ENCODE results near the gene EID3.
"Not testable (repeated sequence)": the region's sequence is repeated elsewhere in the genome, so short reads cannot be mapped to it uniquely, and the experiment has no call there.

Gene EID3

DNA sequence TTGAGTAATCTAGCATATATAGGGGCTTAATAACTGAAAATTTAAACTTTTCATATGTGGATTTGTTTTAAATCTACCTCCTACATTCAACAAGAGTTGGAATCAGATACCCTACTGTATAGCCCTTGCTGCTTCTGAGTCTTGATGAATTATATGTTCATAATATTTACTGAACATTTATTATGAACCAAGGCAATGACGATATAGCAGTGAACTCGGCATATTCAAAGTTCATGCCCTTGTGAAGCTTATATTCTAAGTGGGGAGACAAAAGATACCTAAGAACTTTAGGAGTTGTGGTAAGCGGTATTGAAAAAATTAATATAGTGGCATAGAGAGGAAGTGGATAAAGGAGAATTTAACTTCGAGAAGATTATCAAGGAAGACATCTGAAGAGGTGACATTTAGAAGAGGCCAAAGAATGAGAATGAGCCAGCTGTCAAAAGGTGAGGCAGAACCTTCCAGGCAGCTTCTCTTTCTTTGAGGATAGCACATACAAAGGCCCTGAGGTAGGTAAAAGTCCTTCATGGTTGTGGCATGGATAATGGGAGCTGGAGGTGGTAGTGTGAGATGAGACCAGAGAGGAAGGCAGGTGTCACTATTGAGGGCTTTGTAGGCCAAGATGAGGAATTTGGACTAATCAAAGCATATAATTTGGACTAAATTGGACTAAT is 10.2 kb downstream of the EID3 start:
- DNase-seq (ENCODE audit: low read depth): no peak

DNA sequence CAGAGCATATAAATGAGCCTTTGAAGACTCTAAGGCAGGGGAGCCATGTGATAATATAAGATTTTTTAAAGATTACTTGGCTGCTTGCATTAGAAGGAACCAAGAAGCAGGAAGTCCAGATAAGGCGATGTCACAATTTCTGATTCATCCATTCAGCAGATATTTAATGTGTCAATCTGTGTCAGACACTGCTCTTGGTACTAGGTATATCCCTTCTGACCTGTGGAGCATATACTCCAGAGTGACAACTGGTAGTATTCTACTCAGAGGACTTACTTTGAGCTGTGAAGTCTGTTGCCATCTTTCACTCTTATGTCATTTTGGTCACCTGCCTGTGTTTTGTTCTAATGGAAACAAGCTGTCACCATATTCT is 10.7 kb downstream of the EID3 start:
- no peak for DNase-seq (ENCODE audit: low read depth)

DNA sequence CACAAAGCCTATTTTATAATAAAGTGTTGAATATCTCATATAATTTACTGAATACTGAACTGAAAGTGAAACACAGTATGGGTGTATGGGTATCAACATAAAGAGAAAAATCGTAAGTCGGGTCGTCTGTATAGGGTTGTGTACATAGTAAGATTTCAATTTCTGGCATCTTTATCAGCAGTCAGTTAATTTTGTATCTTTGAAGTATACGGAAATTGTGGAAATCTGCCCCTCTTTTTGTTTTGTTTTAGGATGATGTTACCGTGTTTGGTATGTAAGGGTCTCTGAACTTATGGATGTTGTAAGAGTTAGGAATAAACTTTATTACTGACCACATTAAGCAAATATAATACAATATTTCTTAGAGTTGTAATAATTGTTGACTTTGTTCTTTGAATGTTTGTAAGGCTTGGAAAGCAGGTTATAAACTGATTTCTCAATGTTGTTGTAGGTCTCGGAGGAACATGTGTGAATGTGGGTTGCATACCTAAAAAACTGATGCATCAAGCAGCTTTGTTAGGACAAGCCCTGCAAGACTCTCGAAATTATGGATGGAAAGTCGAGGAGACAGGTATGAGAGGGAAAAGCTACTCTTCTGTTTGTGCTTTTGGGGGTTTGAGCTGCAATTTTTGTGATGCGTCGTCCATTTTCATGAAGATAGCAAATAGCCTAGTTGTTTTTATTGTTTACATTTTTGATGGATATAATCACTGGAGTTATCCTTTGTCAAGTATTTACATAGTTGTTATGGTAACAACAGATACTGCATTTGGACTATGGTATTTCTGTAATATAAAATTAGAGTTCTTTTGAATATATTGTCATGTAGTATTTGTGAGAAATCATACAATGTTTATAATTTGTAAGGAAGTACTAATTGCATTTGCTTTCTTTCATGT is 12.0 kb downstream of the EID3 start:
- no peak for DNase-seq (ENCODE audit: low read depth)

DNA sequence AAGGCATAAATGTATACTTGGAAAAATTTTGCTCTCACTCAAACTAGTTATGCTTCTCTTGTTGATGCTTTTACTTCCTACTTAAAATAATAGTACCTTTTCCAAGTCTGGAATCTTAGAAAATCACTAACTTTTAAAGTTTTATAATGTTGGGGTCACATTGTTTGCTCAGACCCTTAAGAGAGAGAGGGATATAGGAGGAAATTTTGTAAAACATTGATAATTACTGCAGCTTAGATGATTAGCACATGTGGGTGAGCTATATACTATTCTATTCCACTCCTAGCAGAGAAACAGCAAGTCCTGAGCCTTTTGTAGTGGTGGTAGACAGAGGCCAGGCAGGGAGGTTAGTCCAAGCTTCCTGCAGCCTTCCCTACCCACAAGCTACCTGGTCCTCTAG is 13.4 kb downstream of the EID3 start:
- DNase-seq (ENCODE audit: low read depth): no peak

DNA sequence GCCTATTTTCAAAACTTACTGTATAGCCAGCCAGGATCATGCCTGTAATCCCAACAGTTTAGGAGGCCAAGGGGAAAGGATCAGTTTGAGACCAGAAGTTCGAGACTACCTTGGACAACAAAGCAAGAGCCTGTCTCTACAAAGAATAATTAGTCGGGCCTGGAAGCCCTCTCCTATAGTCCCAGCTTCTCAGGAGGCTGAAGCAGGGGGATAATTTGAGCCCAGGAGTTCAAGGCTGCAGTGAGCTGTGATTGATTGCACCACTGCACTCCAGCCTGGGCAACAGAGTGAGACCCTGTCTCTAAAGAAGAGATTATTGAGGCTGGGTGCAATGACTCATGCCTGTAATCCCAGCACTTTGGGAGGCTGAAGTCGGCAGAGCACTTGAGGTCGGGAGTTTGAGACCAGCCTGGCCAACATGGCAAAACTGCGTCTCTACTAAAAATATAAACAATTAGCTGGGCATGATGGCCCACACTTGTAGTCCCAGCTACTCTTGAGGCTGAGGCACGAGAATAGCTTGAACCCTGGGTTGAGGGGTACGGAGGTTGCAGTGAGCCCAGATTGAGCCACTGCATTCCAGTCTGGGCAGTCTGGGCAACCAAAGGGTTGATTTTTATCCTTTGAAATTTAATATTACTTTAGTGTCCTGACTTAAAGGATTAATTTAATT is 14.1 kb downstream of the EID3 start:
- no peak for DNase-seq (ENCODE audit: low read depth)

DNA sequence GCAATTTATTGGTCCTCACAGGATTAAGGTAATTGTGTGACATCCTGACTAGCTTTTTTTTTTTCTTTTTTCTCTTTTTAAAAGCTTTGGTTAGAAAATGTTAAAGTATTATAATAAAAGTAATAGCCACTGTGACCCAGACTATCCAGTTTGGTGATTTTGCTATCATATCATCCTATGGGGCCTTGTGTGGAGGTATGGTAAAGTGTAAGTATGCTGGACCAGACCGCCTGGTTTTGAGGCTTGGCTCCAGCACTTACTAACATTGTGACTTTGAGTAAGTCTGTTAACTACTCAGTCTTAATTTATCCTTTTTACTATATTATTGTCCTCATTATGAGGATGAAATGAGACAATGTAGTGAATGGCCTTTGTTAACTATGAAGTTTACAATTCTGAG is 15.5 kb downstream of the EID3 start:
- DNase-seq (ENCODE audit: low read depth): no peak

DNA sequence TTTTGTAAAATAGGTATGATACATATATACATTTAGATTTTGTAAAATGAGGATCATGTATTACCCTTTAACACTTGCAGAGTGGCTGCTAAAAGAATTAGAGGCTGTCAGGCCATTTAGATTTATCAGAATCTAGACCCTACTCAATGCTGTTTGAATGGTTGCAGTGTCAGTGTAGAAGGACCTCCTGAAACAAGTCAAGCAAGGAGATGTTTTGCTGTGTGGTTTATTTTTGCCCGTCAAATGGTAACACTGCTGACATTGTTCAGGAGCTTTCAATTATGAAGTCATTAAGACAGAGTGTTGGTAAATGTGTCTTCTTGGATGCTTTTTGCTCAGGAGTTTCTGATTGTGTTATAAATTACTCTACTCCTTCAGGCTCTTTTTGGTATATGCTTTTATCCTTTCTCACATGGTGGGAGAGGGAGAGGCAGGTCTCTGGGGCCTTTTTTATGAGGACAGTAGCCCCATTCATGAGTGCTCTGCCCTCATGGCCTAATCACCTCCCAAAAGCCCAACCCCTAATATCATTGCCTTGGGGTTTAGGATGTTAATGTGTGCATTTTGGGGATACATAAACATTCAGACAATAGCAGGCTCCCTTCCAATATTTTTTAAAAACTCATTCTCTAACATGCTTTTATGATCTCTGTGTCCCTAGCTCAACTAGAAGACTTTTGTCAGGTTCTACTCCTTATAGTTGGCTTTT is 16.5 kb downstream of the EID3 start:
- DNase-seq (ENCODE audit: low read depth): no peak

DNA sequence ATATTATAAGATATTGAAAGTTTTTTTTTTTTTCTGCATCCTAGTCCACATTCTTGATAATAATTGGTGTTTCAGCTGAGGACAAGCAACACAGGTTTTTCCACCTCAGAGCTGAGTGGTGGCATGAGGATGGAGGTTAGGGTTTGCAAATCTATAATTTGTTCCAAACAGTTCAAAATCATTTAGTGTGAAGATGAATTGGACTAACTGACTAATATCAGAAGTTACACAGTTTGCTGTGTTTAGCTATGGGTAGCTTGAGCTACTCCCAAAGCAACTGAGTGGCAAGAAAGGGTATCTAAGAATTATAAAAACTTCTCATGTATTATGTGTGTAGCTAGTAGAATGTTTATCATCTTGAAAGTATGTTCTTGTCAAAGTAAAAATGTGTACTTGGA is 17.1 kb downstream of the EID3 start:
- DNase-seq (ENCODE audit: low read depth): no peak

DNA sequence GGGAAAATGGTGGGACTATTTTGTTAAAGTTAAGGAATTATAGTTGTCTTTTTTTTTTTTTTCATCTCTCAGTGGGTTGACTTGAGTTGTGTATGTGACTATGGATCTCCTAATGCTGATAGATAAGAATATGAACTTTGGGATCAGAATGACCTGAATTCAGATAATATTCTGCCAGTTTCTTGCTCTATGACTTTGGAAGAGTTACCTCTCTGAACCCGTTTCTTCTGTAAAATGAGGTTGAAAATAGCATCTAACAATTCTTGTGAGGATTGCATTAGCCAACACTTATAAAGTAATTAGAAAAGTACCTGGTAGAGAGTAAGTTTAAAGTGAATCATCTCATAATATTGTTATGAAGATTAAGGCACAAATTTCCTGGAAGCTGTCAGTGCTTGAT is 18.4 kb downstream of the EID3 start:
- no peak for DNase-seq (ENCODE audit: low read depth)

DNA sequence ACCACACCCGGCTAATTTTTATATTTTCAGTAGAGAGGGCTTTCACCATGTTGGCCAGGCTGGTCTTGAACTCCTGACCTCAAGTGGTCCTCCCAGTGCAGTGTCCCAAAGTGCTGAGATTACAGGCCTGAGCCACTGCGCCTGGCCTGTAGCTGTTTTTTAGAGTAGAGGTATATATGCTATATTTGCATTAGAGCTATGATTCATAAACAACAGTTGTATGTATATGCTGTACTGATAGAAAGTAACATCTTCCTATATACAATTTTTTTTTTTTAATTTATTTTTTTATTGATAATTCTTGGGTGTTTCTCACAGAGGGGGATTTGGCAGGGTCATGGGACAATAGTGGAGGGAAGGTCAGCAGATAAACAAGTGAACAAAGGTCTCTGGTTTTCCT is 19.0 kb downstream of the EID3 start:
- not testable (repeated sequence) for DNase-seq (ENCODE audit: low read depth)

DNA sequence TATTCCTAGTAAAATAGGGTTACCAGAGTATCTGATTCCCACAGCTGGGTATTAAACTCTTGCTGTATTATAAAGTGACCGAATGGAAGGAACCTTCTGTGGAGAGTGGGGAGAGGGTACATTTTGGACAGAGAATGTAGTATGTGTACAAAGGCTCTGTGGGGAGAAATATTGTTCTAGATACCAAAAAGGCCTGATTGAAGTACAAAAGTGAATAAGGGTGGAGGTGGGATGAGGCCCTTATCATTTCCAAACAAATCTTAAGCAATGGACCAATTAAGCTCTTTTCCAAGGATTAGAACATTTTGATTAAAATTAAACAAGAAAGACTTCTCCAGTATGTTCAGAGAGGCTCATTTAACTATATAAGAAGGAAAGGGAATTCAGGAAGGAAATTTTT is 20.4 kb downstream of the EID3 start:
- no peak for DNase-seq (ENCODE audit: low read depth)

DNA sequence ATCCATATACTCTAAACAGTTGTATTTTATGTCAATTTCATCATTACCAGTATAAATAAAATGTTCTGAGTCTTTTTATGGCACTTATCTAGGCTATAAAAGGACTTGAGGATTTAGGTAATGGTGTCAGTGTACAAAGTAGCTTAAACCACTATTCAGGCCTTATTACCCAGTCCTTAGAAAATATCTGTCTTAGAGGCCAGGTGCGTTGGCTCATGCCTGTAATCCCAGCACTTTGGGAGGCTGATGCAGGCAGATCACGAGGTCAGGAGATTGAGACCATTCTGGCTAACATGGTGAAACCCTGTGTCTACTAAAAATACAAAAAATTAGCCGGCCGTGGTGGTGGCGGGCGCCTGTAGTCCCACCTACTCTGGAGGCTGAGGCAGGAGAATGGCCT is 24.7 kb downstream of the EID3 start:
- DNase-seq (ENCODE audit: low read depth): not testable (repeated sequence)

DNA sequence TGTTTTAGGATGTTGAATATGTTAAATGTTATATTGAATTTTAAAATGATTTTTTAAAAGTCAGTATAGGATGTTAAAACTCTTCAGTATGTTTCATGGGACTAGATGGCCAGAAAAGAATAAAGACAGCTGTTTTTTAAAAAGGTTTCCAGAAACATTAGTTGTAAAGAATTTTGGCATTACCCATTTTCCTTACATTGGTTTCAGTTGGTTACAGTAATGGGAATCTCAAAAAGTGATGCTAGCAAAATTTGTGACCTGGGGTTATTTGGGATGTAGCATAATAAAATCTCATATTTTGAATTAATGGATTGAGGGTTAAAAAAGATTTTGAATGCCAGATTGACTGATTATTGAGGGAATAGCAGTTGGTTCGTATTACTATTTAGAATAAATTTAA is 25.3 kb downstream of the EID3 start:
- DNase-seq (ENCODE audit: low read depth): no peak

DNA sequence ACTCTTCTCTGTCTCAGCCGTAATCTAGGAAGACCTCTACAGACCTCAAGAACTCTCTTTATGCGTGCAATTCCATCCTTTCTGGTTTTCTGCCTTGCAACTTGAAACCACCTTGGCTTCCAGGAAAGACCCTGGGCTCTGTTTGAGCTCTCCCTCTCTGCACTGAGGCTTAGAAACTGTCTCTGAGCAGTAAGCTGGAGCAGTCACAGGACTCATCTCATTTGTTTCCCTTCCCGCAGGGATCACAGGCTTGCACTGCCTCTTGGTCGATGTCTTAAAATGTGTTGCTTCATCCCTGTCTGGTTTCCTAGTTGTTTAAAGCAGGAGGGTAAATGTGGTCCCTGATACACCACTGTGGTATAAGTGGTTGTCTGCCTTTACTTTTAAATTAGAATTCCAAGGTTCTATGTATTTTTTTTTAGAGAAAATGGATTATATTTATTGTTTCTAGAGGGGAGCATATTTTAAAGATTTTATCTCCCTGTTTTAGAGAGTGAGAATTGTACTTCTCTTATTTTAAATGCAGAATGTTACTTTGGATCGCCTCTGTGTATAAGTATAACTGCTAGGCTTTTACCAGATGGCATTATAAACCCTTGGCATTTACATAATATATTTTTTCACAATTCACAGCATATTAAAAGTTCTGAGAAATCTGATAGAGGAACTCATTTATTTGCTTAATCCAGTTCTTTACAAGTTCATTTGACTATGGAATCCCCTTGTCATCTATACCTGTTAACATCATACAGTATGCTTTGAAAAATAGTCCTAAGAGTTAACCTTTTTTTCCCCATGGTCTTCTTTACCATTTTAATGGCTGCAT is 26.4 kb downstream of the EID3 start:
- no peak for DNase-seq (ENCODE audit: low read depth)

DNA sequence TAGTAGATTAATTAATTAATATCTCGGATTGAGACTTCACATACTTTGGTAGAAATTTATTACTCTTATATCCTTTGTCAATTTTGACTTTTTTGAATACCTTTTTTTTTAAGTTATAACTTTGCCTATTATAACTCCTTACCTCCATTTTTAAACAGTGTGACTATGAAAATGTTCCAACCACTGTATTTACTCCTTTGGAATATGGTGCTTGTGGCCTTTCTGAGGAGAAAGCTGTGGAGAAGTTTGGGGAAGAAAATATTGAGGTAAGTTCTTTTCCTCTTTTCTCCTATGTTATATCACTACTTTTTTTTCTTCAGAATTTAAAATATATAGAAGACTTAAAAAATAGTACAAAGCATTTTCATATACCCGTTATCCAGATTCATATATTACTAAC is 27.8 kb downstream of the EID3 start:
- DNase-seq (ENCODE audit: low read depth): no peak

DNA sequence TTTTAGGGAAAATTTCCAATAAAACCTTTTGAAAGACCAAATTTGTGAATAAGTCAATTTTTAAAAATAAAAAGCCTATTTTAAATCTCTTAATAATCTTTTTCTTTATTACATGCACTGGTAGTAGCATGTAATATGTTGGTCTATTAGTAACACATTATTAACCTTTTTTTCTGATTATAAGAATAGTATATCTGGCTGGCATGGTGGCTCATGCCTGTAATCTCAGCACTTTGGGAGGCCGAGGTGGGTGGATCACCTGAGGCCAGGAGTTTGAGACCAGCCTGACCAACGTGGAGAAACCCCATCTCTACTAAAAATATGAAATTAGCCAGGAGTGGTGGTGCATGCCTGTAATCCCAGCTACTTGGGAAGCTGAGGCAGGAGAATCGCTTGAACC is 28.7 kb downstream of the EID3 start:
- not testable (repeated sequence) for DNase-seq (ENCODE audit: low read depth)

DNA sequence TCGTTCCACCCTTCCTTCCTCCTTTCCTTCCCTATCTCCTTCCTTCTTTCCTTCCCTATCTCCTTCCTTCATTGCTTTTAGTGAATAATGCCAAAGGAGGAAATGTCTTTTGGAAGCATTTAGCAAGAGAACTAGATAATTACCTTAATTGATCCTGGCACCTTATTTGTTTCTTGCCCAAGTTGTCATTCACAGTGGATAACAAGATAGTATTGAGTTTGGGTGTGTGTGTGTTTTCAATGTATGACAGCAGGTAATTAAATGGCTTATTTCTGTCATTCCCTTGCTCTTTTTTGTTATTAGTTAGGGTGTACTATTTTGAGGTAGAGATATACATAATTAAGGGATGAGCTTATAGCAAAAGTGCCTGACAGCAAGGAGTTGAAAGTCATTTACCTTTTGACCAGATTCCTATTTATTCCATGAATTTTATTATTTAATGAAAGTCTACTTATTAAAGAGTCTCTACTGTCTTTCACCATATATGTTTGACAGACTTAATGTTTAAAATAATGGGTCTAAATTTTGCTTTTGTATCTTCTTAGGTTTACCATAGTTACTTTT is 30.2 kb downstream of the EID3 start:
- DNase-seq (ENCODE audit: low read depth): no peak

DNA sequence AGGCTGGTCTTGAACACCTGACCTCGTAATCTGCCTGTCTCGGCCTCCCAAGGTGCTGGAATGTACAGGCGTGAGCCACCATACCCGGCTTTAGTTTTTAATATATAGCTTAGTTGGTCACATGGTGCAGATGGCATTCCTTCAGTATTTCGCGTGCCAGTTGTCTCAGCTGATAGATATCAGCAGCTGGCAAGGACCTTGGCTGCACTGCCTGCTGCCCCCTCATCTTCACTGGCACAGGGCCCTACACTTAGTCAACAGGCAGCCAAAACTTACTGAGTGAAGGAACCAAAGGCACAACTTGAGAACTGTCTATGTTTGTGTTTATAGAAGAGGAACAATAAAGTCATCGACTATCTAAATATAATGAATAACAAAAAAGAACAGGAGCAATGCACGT is 31.0 kb downstream of the EID3 start:
- no peak for DNase-seq (ENCODE audit: low read depth)

DNA sequence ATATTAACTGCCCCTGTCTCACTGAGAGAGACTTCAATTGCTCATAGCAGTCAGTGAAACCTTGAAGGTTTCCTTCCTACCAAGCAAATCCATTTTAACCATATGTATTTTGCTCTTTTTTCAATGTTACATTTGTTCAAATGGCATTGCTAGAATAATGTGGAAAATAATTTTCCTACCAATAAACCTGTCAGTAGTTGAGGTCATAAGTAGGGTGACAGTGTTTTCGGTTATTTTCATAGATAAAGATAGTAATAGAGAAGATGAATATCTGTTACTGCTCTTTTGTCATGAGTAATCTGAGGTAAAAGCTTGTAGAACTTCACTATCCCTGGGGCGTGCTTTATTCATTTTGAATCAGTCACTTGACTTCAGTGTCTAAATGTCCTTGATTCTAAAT is 32.6 kb downstream of the EID3 start:
- DNase-seq (ENCODE audit: low read depth): no peak

DNA sequence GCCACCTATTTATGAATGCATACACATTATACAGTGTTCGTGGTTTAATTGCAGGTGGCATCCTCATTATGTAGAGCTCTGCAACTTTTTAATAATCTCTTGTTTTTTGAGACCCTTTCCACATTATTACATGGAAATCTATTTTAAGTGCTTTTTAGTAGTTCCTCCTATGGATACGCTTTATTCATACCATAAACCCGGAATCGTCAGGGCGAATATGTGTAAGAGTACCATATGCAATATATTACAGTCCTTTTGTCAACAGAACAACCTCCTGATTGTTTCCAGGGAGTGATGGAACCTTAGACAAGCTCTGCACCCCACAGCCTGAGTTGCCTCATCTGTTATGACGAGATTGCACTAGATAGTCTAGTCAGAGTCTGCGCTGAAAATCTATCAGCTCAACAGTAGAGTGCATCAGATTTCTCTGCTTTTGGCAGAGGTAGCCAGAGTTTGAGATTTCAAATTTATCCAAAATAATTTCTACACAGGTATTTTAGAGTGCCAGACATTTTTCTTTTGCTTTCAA is 33.6 kb downstream of the EID3 start:
- no peak for DNase-seq (ENCODE audit: low read depth)

DNA sequence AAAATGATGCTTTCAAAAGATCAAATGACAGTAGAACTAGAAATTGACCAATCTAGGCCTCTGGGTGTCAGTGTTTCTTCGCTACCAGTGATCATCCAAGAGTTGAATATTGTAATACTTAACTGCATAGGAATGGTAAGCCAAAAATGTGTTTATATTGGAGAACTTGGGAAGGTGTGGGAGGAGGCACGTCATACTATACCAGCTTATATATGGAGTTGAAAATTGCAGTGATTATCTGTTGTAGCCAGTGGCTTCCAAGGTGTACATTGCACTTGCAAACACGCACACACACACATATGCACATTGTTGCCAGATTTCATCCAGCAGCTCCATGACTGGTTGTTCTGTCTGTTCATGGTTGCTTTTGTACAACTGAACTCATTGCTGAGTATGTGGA is 36.1 kb downstream of the EID3 start:
- DNase-seq (ENCODE audit: low read depth): no peak
